ENCODE data around the gene SLC45A2. TPM values are rescaled to one million over a fixed set of nuclear protein-coding genes. Genes with fewer than 3 reads are reported as not detected.

Gene SLC45A2
- total RNA-seq, 3 donors from 2014 or later (not counting 1 experiment from before 2014, with no cell fraction given), result not detected

DNA sequence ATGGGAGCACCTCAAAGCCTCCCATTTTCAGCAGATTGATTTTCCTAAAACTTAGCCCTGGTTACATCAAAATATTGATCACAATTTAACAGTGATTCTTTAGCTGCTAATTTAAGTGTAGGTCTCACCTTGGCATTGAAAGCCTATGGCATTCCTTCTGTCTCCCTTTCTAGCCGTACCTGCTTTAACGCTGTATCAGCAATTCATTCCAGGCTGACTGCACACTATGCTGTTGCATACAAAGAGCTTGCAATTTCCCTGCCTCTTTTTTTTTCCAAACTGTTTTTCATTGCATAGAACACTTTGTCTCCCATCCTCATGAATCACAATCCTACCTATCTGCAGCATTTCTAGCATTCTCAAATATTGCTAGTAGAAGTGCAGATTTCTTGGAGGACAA, 32.3 kb upstream of the SLC45A2 start:
- TF ChIP-seq, protein P1, sequence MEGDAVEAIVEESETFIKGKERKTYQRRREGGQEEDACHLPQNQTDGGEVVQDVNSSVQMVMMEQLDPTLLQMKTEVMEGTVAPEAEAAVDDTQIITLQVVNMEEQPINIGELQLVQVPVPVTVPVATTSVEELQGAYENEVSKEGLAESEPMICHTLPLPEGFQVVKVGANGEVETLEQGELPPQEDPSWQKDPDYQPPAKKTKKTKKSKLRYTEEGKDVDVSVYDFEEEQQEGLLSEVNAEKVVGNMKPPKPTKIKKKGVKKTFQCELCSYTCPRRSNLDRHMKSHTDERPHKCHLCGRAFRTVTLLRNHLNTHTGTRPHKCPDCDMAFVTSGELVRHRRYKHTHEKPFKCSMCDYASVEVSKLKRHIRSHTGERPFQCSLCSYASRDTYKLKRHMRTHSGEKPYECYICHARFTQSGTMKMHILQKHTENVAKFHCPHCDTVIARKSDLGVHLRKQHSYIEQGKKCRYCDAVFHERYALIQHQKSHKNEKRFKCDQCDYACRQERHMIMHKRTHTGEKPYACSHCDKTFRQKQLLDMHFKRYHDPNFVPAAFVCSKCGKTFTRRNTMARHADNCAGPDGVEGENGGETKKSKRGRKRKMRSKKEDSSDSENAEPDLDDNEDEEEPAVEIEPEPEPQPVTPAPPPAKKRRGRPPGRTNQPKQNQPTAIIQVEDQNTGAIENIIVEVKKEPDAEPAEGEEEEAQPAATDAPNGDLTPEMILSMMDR (IDR thresholded peaks at IDR 0.05), result no peak
- Histone ChIP-seq H3K4me1 (ENCODE audit: control insufficient read depth, insufficient read depth, low read length) (no peaks in the 10 kb centered on the region), H3K27ac (ENCODE audit: low read length) (no peak overlapping the region), H3K4me3 (ENCODE audit: low read length) (no peak overlapping the region), H3K9me3 (ENCODE audit: control insufficient read depth, insufficient read depth, low read length) (no peaks in the 10 kb centered on the region), H3K27me3 (ENCODE audit: control insufficient read depth, insufficient read depth, low read length) (no peaks in the 10 kb centered on the region), H3K36me3 (ENCODE audit: control insufficient read depth, insufficient read depth, low read length) (no peaks in the 10 kb centered on the region)
- no peak for DNase-seq
- WGBS (ENCODE audit: insufficient coverage), result 97% methylated on average over 2 of the region's 2 CpGs
- ATAC-seq, result no peak
- Mint-ChIP-seq H3K36me3 (peaks cover 10% of the 10 kb centered on the region), H3K9me3 (no peaks in the 10 kb centered on the region), H3K27me3 (ENCODE audit: low read depth in 2 of 2) (no peaks in the 10 kb centered on the region), H3K27ac (no peak overlapping the region), H3K4me3 (no peak overlapping the region), H3K4me1 (peaks cover 8 to 10% of the 10 kb centered on the region in 2 donors)
- intact Hi-C loops (cut with micrococcal nuclease), result no loop called here

DNA sequence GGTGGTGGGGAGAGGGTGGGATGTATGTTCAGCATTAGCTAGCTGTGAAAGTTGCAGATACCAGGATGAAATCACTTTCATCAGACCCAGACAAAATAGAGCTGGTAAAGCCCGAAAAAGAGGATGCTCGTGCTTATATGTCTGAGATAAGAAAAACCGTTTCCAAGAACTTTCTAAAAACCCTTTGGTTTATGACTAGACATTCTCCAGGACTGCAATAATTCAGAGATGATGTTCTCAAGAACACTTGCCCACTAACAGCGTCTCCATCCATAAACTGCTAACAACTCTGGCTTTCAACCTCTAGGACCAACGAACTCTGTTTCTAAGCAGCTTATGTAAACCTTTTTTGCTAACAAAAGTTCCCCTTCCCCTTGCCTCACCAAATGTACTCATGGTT, 31.7 kb upstream of the SLC45A2 start:
- Mint-ChIP-seq H3K27me3 (ENCODE audit: low read depth in 2 of 2) (no peaks in the 10 kb centered on the region), H3K4me3 (no peak overlapping the region), H3K4me1 (peaks cover 3 to 4% of the 10 kb centered on the region in 2 donors), H3K27ac (no peak overlapping the region), H3K36me3 (peaks cover 9% of the 10 kb centered on the region), H3K9me3 (no peaks in the 10 kb centered on the region)
- H3K27ac ChIP-seq (ENCODE audit: low read length), result no peak overlapping the region
- no peaks in the 10 kb centered on the region for H3K4me1 ChIP-seq (ENCODE audit: control insufficient read depth, insufficient read depth, low read length)
- H3K27me3 ChIP-seq (ENCODE audit: control insufficient read depth, insufficient read depth, low read length), result no peaks in the 10 kb centered on the region
- DNase-seq (no peak), ATAC-seq (no peak)
- H3K4me3 ChIP-seq (ENCODE audit: low read length), result no peak overlapping the region
- intact Hi-C loops (cut with micrococcal nuclease), result no loop called here
- 78% methylated on average over 5 of the region's 5 CpGs for WGBS (ENCODE audit: insufficient coverage)
- TF ChIP-seq, protein P1 (IDR thresholded peaks at IDR 0.05), result no peak
- no peaks in the 10 kb centered on the region for H3K9me3 ChIP-seq (ENCODE audit: control insufficient read depth, insufficient read depth, low read length)
- no peaks in the 10 kb centered on the region for H3K36me3 ChIP-seq (ENCODE audit: control insufficient read depth, insufficient read depth, low read length)

DNA sequence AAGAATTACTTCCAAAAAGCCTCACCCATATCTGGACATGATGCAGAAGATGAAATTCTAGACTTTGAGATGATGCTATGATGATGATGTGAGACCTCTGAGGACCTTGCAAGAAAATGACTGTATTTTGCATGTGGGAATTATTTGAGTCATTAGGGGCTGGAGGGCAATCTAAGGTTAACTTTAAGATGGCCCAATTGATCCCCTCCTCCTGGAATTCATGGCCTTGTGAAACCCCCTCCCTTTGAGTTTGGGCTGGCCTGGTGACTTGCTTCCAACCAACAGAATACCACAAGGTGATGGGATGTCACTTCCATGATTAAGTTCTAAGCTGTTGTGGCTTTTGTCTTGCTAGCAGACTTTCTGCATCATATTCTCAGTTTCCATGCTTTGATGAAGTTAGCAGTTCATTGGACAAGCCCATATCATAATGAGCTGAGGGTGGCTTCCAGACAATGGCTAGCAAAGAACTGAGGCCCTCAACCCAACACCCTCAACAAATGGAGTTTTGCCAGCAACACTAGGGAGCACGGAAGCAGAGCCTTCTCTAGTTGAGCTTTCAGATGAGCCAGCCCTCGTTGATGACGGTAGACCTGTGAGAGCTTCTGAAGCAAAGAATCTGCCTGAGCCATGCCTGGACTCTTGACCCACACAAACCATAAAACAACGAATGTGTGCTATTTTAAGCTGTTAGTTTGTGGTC, 30.8 kb upstream of the SLC45A2 start:
- no peak overlapping the region for H3K4me3 ChIP-seq (ENCODE audit: low read length)
- H3K27me3 ChIP-seq (ENCODE audit: control insufficient read depth, insufficient read depth, low read length), result no peaks in the 10 kb centered on the region
- no peaks in the 10 kb centered on the region for H3K4me1 ChIP-seq (ENCODE audit: control insufficient read depth, insufficient read depth, low read length)
- H3K27ac ChIP-seq (ENCODE audit: low read length), result no peak overlapping the region
- H3K36me3 ChIP-seq (ENCODE audit: control insufficient read depth, insufficient read depth, low read length), result no peaks in the 10 kb centered on the region
- H3K4me1 Mint-ChIP-seq, result no peaks in the 10 kb centered on the region
- 96% methylated on average over 3 of the region's 4 CpGs for WGBS (ENCODE audit: insufficient coverage)
- H3K36me3 Mint-ChIP-seq, result no peaks in the 10 kb centered on the region
- no peak overlapping the region for H3K27ac Mint-ChIP-seq
- no peaks in the 10 kb centered on the region for H3K9me3 Mint-ChIP-seq
- no peak overlapping the region for H3K4me3 Mint-ChIP-seq
- no peak for DNase-seq
- TF ChIP-seq, protein P1 (IDR thresholded peaks at IDR 0.05), result no peak
- intact Hi-C loops (cut with micrococcal nuclease), result no loop called here
- H3K27me3 Mint-ChIP-seq (ENCODE audit: low read depth in 2 of 2), result no peaks in the 10 kb centered on the region
- ATAC-seq, result no peak
- no peaks in the 10 kb centered on the region for H3K9me3 ChIP-seq (ENCODE audit: control insufficient read depth, insufficient read depth, low read length)

- no peak for ATAC-seq
- H3K27ac Mint-ChIP-seq, result no peak overlapping the region
- intact Hi-C loops (cut with micrococcal nuclease), result no loop called here
- no peak overlapping the region for H3K27ac ChIP-seq (ENCODE audit: low read length)
- no peaks in the 10 kb centered on the region for H3K9me3 ChIP-seq (ENCODE audit: control insufficient read depth, insufficient read depth, low read length)
- H3K27me3 Mint-ChIP-seq (ENCODE audit: low read depth in 2 of 2), result no peaks in the 10 kb centered on the region
- WGBS (ENCODE audit: insufficient coverage), result 100% methylated on average over 1 of the region's 2 CpGs
- TF ChIP-seq, protein P1 (IDR thresholded peaks at IDR 0.05), result no peak
- no peak overlapping the region for H3K4me3 ChIP-seq (ENCODE audit: low read length)
- no peaks in the 10 kb centered on the region for H3K36me3 Mint-ChIP-seq
- no peaks in the 10 kb centered on the region for H3K27me3 ChIP-seq (ENCODE audit: control insufficient read depth, insufficient read depth, low read length)
- peaks cover 0 to 3% of the 10 kb centered on the region in 2 donors for H3K4me1 Mint-ChIP-seq
- H3K9me3 Mint-ChIP-seq, result no peaks in the 10 kb centered on the region
- H3K4me1 ChIP-seq (ENCODE audit: control insufficient read depth, insufficient read depth, low read length), result no peaks in the 10 kb centered on the region
- no peak overlapping the region for H3K4me3 Mint-ChIP-seq
- no peaks in the 10 kb centered on the region for H3K36me3 ChIP-seq (ENCODE audit: control insufficient read depth, insufficient read depth, low read length)
- DNase-seq, result no peak
Observed at GRCh38 chr5:34014626-34015025, 30.1 kb upstream of the SLC45A2 start.

Data from natural killer cell (primary cell).